DND-41 (cell line): ENCODE results near the gene FAM120A.

Experiments
- ATAC-seq: fragments of 200-7000 bp; cut with Tn5 transposase; 3 replicates; pipeline ENCODE4 v1.9.1; 2021; ENCODE audit warnings: low read depth; ENCODE audit not compliant: insufficient read depth
- DNase-seq: peaks from one replicate; pipeline ENCODE4 v3.0.0-alpha.2; 2020
- H2AFZ ChIP-seq: 2 replicates; pipeline ENCODE4 v1.6.0; 2012; ENCODE audit warnings: low read depth, low read length
- H3K27ac ChIP-seq: 2 replicates; pipeline ENCODE4 v1.5.1; 2012; ENCODE audit warnings: low read length, inconsistent platforms
- H3K27me3 ChIP-seq: fragments of 200-600 bp; sonication (generic); 2 replicates; pipeline ENCODE4 v1.6.0; 2012; ENCODE audit warnings: low read length, mild to moderate bottlenecking, inconsistent platforms; ENCODE audit not compliant: insufficient read depth, poor library complexity
- H3K36me3 ChIP-seq: 2 replicates; pipeline ENCODE4 v1.5.1; 2012; ENCODE audit warnings: low read length, inconsistent platforms; ENCODE audit not compliant: insufficient read depth
- H3K4me1 ChIP-seq: 2 replicates; pipeline ENCODE4 v1.5.1; 2012; ENCODE audit warnings: mild to moderate bottlenecking, low read length; ENCODE audit not compliant: insufficient read depth
- H3K4me2 ChIP-seq: 2 replicates; pipeline ENCODE4 v1.6.0; 2012; ENCODE audit warnings: mild to moderate bottlenecking, moderate library complexity, low read length, inconsistent platforms; ENCODE audit not compliant: insufficient read depth
- H3K4me3 ChIP-seq, 2 experiments: fragments of 200-600 bp in 1 of 2; shearing (Covaris generic) in 1 of 2; 2 replicates each; pipeline ENCODE4 v1.5.1; 2012 to 2016; ENCODE audit warnings: inconsistent platforms in 2 of 2, low read length in 2 of 2, mild to moderate bottlenecking in 2 of 2, low read depth in 1 of 2, moderate library complexity in 1 of 2
- H3K79me2 ChIP-seq: 2 replicates; pipeline ENCODE4 v1.6.0; 2012; ENCODE audit warnings: low read length, inconsistent platforms; ENCODE audit not compliant: insufficient read depth
- H3K9ac ChIP-seq: 2 replicates; pipeline ENCODE4 v1.6.0; 2012; ENCODE audit warnings: low read depth, mild to moderate bottlenecking, inconsistent platforms, low read length, moderate library complexity
- H3K9me3 ChIP-seq: 2 replicates; pipeline ENCODE4 v1.5.1; 2012; ENCODE audit warnings: low read length, moderate library complexity, mild to moderate bottlenecking, inconsistent platforms; ENCODE audit not compliant: insufficient read depth, severe bottlenecking
- H4K20me1 ChIP-seq: 2 replicates; pipeline ENCODE4 v1.6.0; 2012; ENCODE audit warnings: low read length; ENCODE audit not compliant: insufficient read depth
- EZH2 ChIP-seq: IDR thresholded peaks from 3 replicates; pipeline ENCODE4 v1.6.1; 2012; ENCODE audit warnings: borderline replicate concordance, low read depth, mild to moderate bottlenecking, moderate library complexity, low read length, inconsistent platforms; ENCODE audit not compliant: severe bottlenecking
- TF ChIP-seq, protein P1 (sequence below): IDR thresholded peaks from 2 replicates; pipeline ENCODE4 v1.5.1; 2012; ENCODE audit warnings: borderline replicate concordance, low read length, moderate library complexity, mild to moderate bottlenecking; ENCODE audit not compliant: poor library complexity, severe bottlenecking; ENCODE audit errors: extremely low read depth

The FAM120A gene

DNA sequence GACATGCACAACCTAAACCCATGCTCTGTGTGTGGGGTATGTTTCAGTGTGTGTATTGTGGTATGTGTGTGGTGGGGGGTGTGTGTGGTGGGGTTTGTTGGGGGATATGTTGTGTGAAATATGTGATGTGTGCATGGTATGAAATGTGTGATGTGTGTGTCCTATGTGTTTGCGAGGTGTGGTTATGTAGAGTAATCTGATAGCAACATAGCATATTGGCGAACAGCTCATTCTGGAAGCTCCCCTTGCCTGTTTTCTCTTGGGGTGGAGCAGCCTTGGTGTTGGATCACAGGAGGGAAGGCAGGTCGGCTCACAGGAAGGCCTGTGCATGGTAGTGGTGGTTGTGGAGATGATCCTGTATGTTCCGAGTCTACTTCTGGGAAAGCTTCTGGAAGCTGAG, 89.5 kb downstream of the FAM120A start:
- ATAC-seq: no peak
- Histone ChIP-seq H3K4me1 (no peaks in the 10 kb centered on the region), H3K9me3 (no peaks in the 10 kb centered on the region), H2AFZ (no peak overlapping the region), H3K4me3 (no peak overlapping the region), H3K9ac (no peak overlapping the region), H3K36me3 (peaks cover 72% of the 10 kb centered on the region), H3K27me3 (no peaks in the 10 kb centered on the region), H3K4me2 (no peak overlapping the region), H3K27ac (no peak overlapping the region), H3K79me2 (peaks cover 3% of the 10 kb centered on the region; the same call in 1 of the 2 replicates), H4K20me1 (no peaks in the 10 kb centered on the region)
- TF ChIP-seq, protein P1, sequence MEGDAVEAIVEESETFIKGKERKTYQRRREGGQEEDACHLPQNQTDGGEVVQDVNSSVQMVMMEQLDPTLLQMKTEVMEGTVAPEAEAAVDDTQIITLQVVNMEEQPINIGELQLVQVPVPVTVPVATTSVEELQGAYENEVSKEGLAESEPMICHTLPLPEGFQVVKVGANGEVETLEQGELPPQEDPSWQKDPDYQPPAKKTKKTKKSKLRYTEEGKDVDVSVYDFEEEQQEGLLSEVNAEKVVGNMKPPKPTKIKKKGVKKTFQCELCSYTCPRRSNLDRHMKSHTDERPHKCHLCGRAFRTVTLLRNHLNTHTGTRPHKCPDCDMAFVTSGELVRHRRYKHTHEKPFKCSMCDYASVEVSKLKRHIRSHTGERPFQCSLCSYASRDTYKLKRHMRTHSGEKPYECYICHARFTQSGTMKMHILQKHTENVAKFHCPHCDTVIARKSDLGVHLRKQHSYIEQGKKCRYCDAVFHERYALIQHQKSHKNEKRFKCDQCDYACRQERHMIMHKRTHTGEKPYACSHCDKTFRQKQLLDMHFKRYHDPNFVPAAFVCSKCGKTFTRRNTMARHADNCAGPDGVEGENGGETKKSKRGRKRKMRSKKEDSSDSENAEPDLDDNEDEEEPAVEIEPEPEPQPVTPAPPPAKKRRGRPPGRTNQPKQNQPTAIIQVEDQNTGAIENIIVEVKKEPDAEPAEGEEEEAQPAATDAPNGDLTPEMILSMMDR: no peak
- TF ChIP-seq EZH2: no peak
- DNase-seq: no peak

DNA sequence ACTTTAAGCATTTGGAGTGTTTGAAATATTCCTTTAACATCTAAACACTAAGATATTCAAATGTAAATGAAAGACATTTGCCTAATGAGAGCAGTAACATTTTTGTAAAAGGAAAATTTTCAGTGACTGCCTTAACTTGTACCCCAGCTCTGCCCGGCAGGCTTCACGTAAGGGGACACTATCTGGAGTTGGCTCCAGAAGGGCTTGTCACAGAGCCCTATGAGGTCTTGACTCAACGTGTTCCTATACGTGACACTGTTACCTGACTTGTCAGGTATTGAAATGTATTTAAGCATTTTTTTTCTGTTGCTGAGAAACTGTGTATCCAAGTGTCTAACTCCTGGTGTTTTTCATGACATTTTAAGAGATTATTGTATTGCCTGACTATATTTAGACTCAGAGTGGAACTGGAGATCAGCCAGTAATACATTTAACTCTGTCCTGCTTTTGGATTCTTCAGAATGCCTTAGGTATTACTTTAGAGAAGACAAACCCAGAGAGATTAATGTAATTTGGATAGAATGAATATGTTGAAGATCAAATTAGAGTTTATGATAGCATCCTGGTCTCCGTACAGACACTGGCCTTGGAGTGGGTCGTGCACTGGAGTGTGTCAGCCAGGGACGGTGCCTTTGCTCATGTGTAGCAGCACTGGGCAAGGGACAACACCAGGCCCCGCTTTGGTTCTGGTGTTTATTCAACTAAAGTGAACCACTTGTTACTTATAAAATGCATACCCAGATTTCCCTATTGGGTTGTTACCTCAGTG, 90.3 kb downstream of the FAM120A start:
- no peak for ATAC-seq
- Histone ChIP-seq H3K79me2 (peaks cover 3% of the 10 kb centered on the region; the same call in 1 of the 2 replicates), H3K36me3 (peaks cover 74% of the 10 kb centered on the region)

DNA sequence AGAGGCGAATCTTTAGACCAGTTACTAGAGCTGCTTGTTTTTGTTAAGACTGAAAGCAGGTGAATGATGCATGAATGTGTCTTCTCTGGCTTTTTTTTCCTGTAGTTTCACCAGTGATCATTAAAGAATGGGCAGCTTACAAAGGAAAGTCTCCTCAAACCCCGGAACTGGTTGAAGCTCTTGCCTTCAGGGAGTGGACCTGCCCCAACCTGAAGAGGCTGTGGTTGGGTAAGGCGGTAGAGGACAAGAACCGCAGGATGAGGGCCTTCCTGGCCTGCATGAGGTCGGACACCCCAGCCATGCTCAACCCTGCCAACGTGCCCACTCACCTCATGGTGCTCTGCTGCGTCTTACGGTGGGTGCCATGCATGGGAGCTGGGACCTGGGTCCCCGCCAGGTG, 91.6 kb downstream of the FAM120A start:
- Histone ChIP-seq H3K4me2 (no peak overlapping the region), H3K27me3 (no peaks in the 10 kb centered on the region), H3K4me1 (no peaks in the 10 kb centered on the region), H3K27ac (no peak overlapping the region), H3K79me2 (peaks cover 3% of the 10 kb centered on the region; the same call in 1 of the 2 replicates), H4K20me1 (no peaks in the 10 kb centered on the region), H3K9me3 (no peaks in the 10 kb centered on the region), H3K36me3 (peaks cover 73% of the 10 kb centered on the region), H2AFZ (no peak overlapping the region), H3K9ac (no peak overlapping the region), H3K4me3 (no peak overlapping the region)
- ATAC-seq (no peak), DNase-seq (no peak)
- TF ChIP-seq EZH2: no peak
- TF ChIP-seq, protein P1: no peak

More for the DNA sequence above, 90.3 kb downstream of the FAM120A start:
- Histone ChIP-seq H3K4me2 (no peak overlapping the region), H3K9ac (no peak overlapping the region), H3K9me3 (no peaks in the 10 kb centered on the region), H3K4me1 (no peaks in the 10 kb centered on the region), H3K4me3 (no peak overlapping the region), H4K20me1 (no peaks in the 10 kb centered on the region), H3K27me3 (no peaks in the 10 kb centered on the region), H3K27ac (no peak overlapping the region), H2AFZ (no peak overlapping the region)
- no peak for DNase-seq
- TF ChIP-seq, protein P1: no peak
- no peak for TF ChIP-seq EZH2
